HEK293 (cell line): ENCODE data around the gene MAVS.

Source experiments
- CTCF ChIA-PET: fragments of 350-600 bp; formaldehyde crosslinking; extraction: SDS; loops from one replicate; lab custom pipeline; 2021; ENCODE audit warnings: antibody characterized with exemption; lab: Yijun Ruan, JAX
- POLR2A ChIA-PET: fragments of 300-600 bp; formaldehyde crosslinking; extraction: SDS; loops from one replicate; lab custom pipeline; 2020; ENCODE audit warnings: antibody characterized with exemption, inconsistent platforms; lab: Yijun Ruan, JAX
- H3K27ac ChIP-seq: fragments of 200-500 bp; sonication (Bioruptor generic); 2 replicates; pipeline ENCODE4 v1.5.1; 2014; ENCODE audit warnings: low read depth, low read length, control low read depth, inconsistent platforms; ENCODE audit errors: extremely low read depth
- H3K36me3 ChIP-seq, 2 experiments: fragments of 200-500 bp in 1 of 2; sonication (Bioruptor generic) in 1 of 2; 1 replicate in 1 of 2; 2 replicates in 1 of 2; pipeline ENCODE4 v1.5.1; 2014 to 2017; ENCODE audit warnings: inconsistent platforms in 2 of 2, low read length in 2 of 2; ENCODE audit not compliant: control insufficient read depth in 2 of 2, insufficient read depth in 1 of 2
- H3K4me1 ChIP-seq: fragments of 200-500 bp; sonication (Bioruptor generic); 2 replicates; pipeline ENCODE4 v1.5.1; 2014; ENCODE audit warnings: mild to moderate bottlenecking, low read length, inconsistent platforms; ENCODE audit not compliant: control insufficient read depth, insufficient read depth
- H3K4me3 ChIP-seq: 2 replicates; pipeline ENCODE4 v1.5.1; 2011; ENCODE audit warnings: low read depth, mild to moderate bottlenecking, control low read depth, low read length, moderate library complexity
- H3K9me3 ChIP-seq: fragments of 200-500 bp; sonication (Bioruptor generic); 2 replicates; pipeline ENCODE4 v1.5.1; 2014; ENCODE audit warnings: low read depth, low read length, inconsistent platforms; ENCODE audit not compliant: control insufficient read depth, insufficient read depth
- EGR2 ChIP-seq: fragments of 450-650 bp; formaldehyde crosslinking; IDR thresholded peaks from 2 replicates; pipeline ENCODE4 v1.5.1; 2016; ENCODE audit warnings: low read depth, missing biosample characterization, missing genetic modification characterization
- GLIS1 ChIP-seq: fragments of 450-650 bp; formaldehyde crosslinking; IDR thresholded peaks from 2 replicates; pipeline ENCODE4 v1.5.1; 2016; ENCODE audit warnings: missing biosample characterization, missing genetic modification characterization
- GLIS2 ChIP-seq: fragments of 450-650 bp; formaldehyde crosslinking; IDR thresholded peaks from 2 replicates; pipeline ENCODE4 v1.5.1; 2016; ENCODE audit warnings: missing biosample characterization, missing genetic modification characterization
- HOXA7 ChIP-seq: sonication (generic); formaldehyde crosslinking; IDR thresholded peaks from 2 replicates; pipeline ENCODE4 v1.8.1; 2022; ENCODE audit warnings: missing genetic modification reagents, borderline replicate concordance
- PRDM10 ChIP-seq: fragments of 450-650 bp; formaldehyde crosslinking; IDR thresholded peaks from 2 replicates; pipeline ENCODE4 v1.5.1; 2016; ENCODE audit warnings: missing biosample characterization, missing genetic modification characterization
- REPIN1 ChIP-seq: fragments of 450-650 bp; formaldehyde crosslinking; IDR thresholded peaks from 2 replicates; pipeline ENCODE4 v1.5.1; 2017; ENCODE audit warnings: missing biosample characterization, missing genetic modification characterization, low read depth
- REST ChIP-seq: fragments of 450-650 bp; formaldehyde crosslinking; IDR thresholded peaks from 2 replicates; pipeline ENCODE4 v1.5.1; 2016; ENCODE audit warnings: missing biosample characterization, missing genetic modification characterization
- SCRT1 ChIP-seq: fragments of 450-650 bp; formaldehyde crosslinking; IDR thresholded peaks from 2 replicates; pipeline ENCODE4 v1.5.1; 2016; ENCODE audit warnings: missing biosample characterization, missing genetic modification characterization, borderline replicate concordance
- SCRT2 ChIP-seq: fragments of 450-650 bp; formaldehyde crosslinking; IDR thresholded peaks from 2 replicates; pipeline ENCODE4 v1.5.1; 2016; ENCODE audit warnings: missing biosample characterization, missing genetic modification characterization
- TCF7L2 ChIP-seq: IDR thresholded peaks from 2 replicates; pipeline ENCODE4 v1.6.1; 2011; ENCODE audit warnings: low read depth, mild to moderate bottlenecking, inconsistent platforms, low read length, moderate library complexity, borderline replicate concordance
- ZBTB17 ChIP-seq: fragments of 450-650 bp; formaldehyde crosslinking; IDR thresholded peaks from 2 replicates; pipeline ENCODE4 v1.5.1; 2016; ENCODE audit warnings: missing biosample characterization, missing genetic modification characterization
- ZIC2 ChIP-seq: fragments of 450-650 bp; formaldehyde crosslinking; IDR thresholded peaks from 2 replicates; pipeline ENCODE4 v1.5.1; 2016; ENCODE audit warnings: missing biosample characterization, missing genetic modification characterization
- ZNF114 ChIP-seq: fragments of 450-650 bp; formaldehyde crosslinking; IDR thresholded peaks from 2 replicates; pipeline ENCODE4 v1.5.0; 2017; ENCODE audit warnings: missing biosample characterization, missing genetic modification characterization
- ZNF214 ChIP-seq: fragments of 450-650 bp; formaldehyde crosslinking; IDR thresholded peaks from 2 replicates; pipeline ENCODE4 v1.5.1; 2017; ENCODE audit warnings: missing biosample characterization, mild to moderate bottlenecking, missing genetic modification characterization, borderline replicate concordance
- ZNF223 ChIP-seq: fragments of 450-650 bp; formaldehyde crosslinking; IDR thresholded peaks from 2 replicates; pipeline ENCODE4 v1.5.1; 2016; ENCODE audit warnings: missing biosample characterization, missing genetic modification characterization
- ZNF23 ChIP-seq: fragments of 450-650 bp; formaldehyde crosslinking; IDR thresholded peaks from 2 replicates; pipeline ENCODE4 v1.5.1; 2016; ENCODE audit warnings: missing biosample characterization, missing genetic modification characterization, borderline replicate concordance
- ZNF521 ChIP-seq: fragments of 450-650 bp; formaldehyde crosslinking; IDR thresholded peaks from 2 replicates; pipeline ENCODE4 v1.5.1; 2017; ENCODE audit warnings: missing biosample characterization, mild to moderate bottlenecking, missing genetic modification characterization
- ZNF555 ChIP-seq: fragments of 450-650 bp; formaldehyde crosslinking; conservative IDR thresholded peaks from 2 replicates; pipeline ENCODE4 v1.5.1; 2017; ENCODE audit warnings: missing biosample characterization, mild to moderate bottlenecking, missing genetic modification characterization, inconsistent platforms
- ZNF776 ChIP-seq: fragments of 450-650 bp; formaldehyde crosslinking; IDR thresholded peaks from 2 replicates; pipeline ENCODE4 v1.5.0; 2017; ENCODE audit warnings: missing biosample characterization, missing genetic modification characterization, borderline replicate concordance
- ZSCAN30 ChIP-seq: fragments of 450-650 bp; IDR thresholded peaks from 2 replicates; pipeline ENCODE4 v1.5.1; 2018; ENCODE audit warnings: missing biosample characterization, mild to moderate bottlenecking, missing genetic modification characterization, moderate library complexity

The MAVS gene

GRCh38 chr20:3814928-3815495 lies 31.6 kb upstream of the MAVS start:
- TF ChIP-seq PRDM10: peak; percentile 72
- TF ChIP-seq ZNF214 (tag by site-specific recombination): no peak
- TF ChIP-seq ZNF555: no peak
- peak; percentile 90 for TF ChIP-seq SCRT2
- no peak for TF ChIP-seq ZNF521 (tag by site-specific recombination)
- TF ChIP-seq SCRT1 (tag by site-specific recombination): peak; percentile 60; the same call in 1 of the 2 replicates
- no peak overlapping the region for H3K27ac ChIP-seq
- H3K4me1 ChIP-seq: peaks cover 17% of the 10 kb centered on the region
- CTCF ChIA-PET: interaction anchor here (0.5 to 1.9 kb wide), 6 partner anchors 9 to 71 kb away, joined by 3 to 10 read pairs (median 3); no protein-coding TSS in a partner anchor
- POLR2A ChIA-PET: interaction anchor here (0.9 to 4.2 kb wide), 2 partner anchors 10 to 19 kb away, joined by 3 to 26 read pairs; partner anchors contain the start of gene CDC25B
- no peaks in the 10 kb centered on the region for H3K9me3 ChIP-seq
- H3K36me3 ChIP-seq: no peaks in the 10 kb centered on the region
- H3K4me3 ChIP-seq: no peak overlapping the region

- CTCF ChIA-PET: interaction anchor here (0.5 to 1.9 kb wide), 4 partner anchors 9 to 72 kb away, joined by 3 to 10 read pairs (median 3); no protein-coding TSS in a partner anchor
- Histone ChIP-seq H3K36me3 (no peaks in the 10 kb centered on the region), H3K9me3 (no peaks in the 10 kb centered on the region), H3K27ac (no peak overlapping the region), H3K4me1 (peaks cover 17% of the 10 kb centered on the region), H3K4me3 (no peak overlapping the region)
- no peak for TF ChIP-seq HOXA7 (CRISPR knock-in tag)
- TF ChIP-seq, all 188 proteins: peak for 0
- POLR2A ChIA-PET: interaction anchor here (0.6 kb wide), 1 partner anchor 20 kb away, joined by 3 read pairs; the partner anchor contains the start of gene CDC25B
Observed at GRCh38 chr20:3815703-3816315, 30.8 kb upstream of the MAVS start.

GRCh38 chr20:3818155-3819151 lies 28.2 kb upstream of the MAVS start:
- ChIA-PET CTCF (interaction anchor here (0.6 to 5.8 kb wide), 26 partner anchors 9 to 274 kb away, joined by 3 to 142 read pairs (median 4); partner anchors contain the start of genes ADISSP, CDC25B, CENPB and SPEF1), POLR2A (interaction anchor here (0.6 to 4.4 kb wide), 12 partner anchors 9 to 133 kb away, joined by 3 to 40 read pairs (median 4); partner anchors contain the start of genes ADISSP, CDC25B and CENPB)
- Histone ChIP-seq H3K9me3 (no peaks in the 10 kb centered on the region), H3K4me1 (peaks cover 7% of the 10 kb centered on the region; the same call in 1 of the 2 replicates), H3K4me3 (no peak overlapping the region), H3K27ac (0 out of 2 replicates have a peak overlapping the region, but pooled peaks have one; percentile 3), H3K36me3 (peaks cover 4 to 17% of the 10 kb centered on the region in 2 experiments; a peak in 2 of 3 replicates)
- TF ChIP-seq GLIS1 (tag by site-specific recombination) (peak; percentile 69), REST (tag by site-specific recombination) (peak; percentile 25; the same call in 1 of the 2 replicates), REPIN1 (tag by site-specific recombination) (no peak), EGR2 (tag by site-specific recombination) (peak; percentile 92), ZNF776 (tag by site-specific recombination) (no peak), ZNF223 (tag by site-specific recombination) (peak; percentile 75; the same call in 1 of the 2 replicates), ZNF23 (no peak), ZNF114 (no peak), ZSCAN30 (tag by site-specific recombination) (peak; percentile 37; the same call in 1 of the 2 replicates), ZBTB17 (peak; percentile 49; the same call in 1 of the 2 replicates), TCF7L2 (no peak), ZIC2 (peak; percentile 35; the same call in 1 of the 2 replicates), GLIS2 (peak; percentile 53)
